Measurements from ENCODE around the gene TPPP2.
A peak's percentile ranks its signal among the peaks of the same experiment; 100 is the strongest.

TPPP2 gene

GRCh38 chr14:21024585-21025370 lies 5.2 kb upstream of the TPPP2 start, which contains the start of gene NDRG2 (continued):
- TF ChIP-seq ZNF394 (tag by site-specific recombination; IDR thresholded peaks at IDR 0.05; ENCODE audit: borderline replicate concordance): 0 out of 2 replicates have a peak, but pooled peaks have one; percentile 14
- TF ChIP-seq ZNF518A (tag by site-specific recombination; conservative IDR thresholded peaks at IDR 0.05; ENCODE audit: low read depth): no peak
- TF ChIP-seq HOXA7 (CRISPR knock-in tag; IDR thresholded peaks at IDR 0.05; ENCODE audit: borderline replicate concordance): no peak
- peak; percentile 86 for TF ChIP-seq KLF17 (tag by site-specific recombination; IDR thresholded peaks at IDR 0.05)
- TF ChIP-seq ZNF473 (tag by site-specific recombination; IDR thresholded peaks at IDR 0.05): no peak
- TF ChIP-seq SCRT1 (tag by site-specific recombination; IDR thresholded peaks at IDR 0.05; ENCODE audit: borderline replicate concordance): 0 out of 2 replicates have a peak, but pooled peaks have one; percentile 31
- TF ChIP-seq ZXDB (tag by site-specific recombination; IDR thresholded peaks at IDR 0.05): peak; percentile 69; the same call in 1 of the 2 replicates
- TF ChIP-seq KLF8 (tag by site-specific recombination; IDR thresholded peaks at IDR 0.05): no peak
- TF ChIP-seq ZNF2 (tag by site-specific recombination; IDR thresholded peaks at IDR 0.05): 0 out of 2 replicates have a peak, but pooled peaks have one; percentile 58
- TF ChIP-seq ZNF114 (tag by site-specific recombination; IDR thresholded peaks at IDR 0.05): no peak
- peak; percentile 51; the same call in 1 of the 2 replicates for TF ChIP-seq ZNF324 (tag by site-specific recombination; IDR thresholded peaks at IDR 0.05)
- no peak for TF ChIP-seq PRDM2 (tag by site-specific recombination; IDR thresholded peaks at IDR 0.05; ENCODE audit: borderline replicate concordance)
